A549 (cell line): Measurements from ENCODE around the gene GATA5. TPM values are rescaled to one million over a fixed set of nuclear protein-coding genes. Genes with fewer than 3 reads are reported as not detected.

Source experiments
- ATAC-seq, 2 experiments: fragments of 200-7000 bp in 1 of 2; fragments of >200 bp in 1 of 2; cut with Nextera tagmentation in 1 of 2; cut with Tn5 transposase in 1 of 2; 3 replicates each; pipeline versions ENCODE4 v1.8.0 to v1.9.1; 2018 to 2020; ENCODE audit warnings: mild to moderate bottlenecking in 1 of 2, moderate library complexity in 1 of 2
- CTCF ChIA-PET: fragments of 300-600 bp; sonication (Branson Sonifier 250); formaldehyde crosslinking; extraction: SDS; loops from one replicate; lab custom pipeline; 2021; ENCODE audit warnings: antibody characterized with exemption, inconsistent platforms; lab: Yijun Ruan, JAX
- POLR2A ChIA-PET: fragments of 350-600 bp; formaldehyde crosslinking; extraction: SDS; loops from one replicate; lab custom pipeline; 2021; ENCODE audit warnings: antibody characterized with exemption, inconsistent platforms; lab: Yijun Ruan, JAX
- DNase-seq, 2 experiments: peaks; one replicate each; pipeline versions ENCODE4 v3.0.0 to v3.0.0-alpha.2; 2011 to 2016; ENCODE audit warnings: low read depth in 1 of 2, low spot score in 1 of 2
- FAIRE-seq: peaks from 2 replicates; lab custom pipeline; 2011; peaks lifted over from hg19 to GRCh38; lab: Jason Lieb, UNC
- H3K27ac ChIP-seq, 2 experiments: fragments of >200 bp; sonication (Bioruptor Twin); formaldehyde crosslinking; 3 replicates each; pipeline ENCODE4 v1.5.1; 2016 to 2017
- H3K4me1 ChIP-seq: fragments of >200 bp; sonication (Bioruptor Twin); formaldehyde crosslinking; 3 replicates; pipeline ENCODE4 v1.6.1; 2016
- H3K4me2 ChIP-seq: fragments of >200 bp; sonication (Bioruptor Twin); formaldehyde crosslinking; 3 replicates; pipeline ENCODE4 v1.6.1; 2016
- H3K4me3 ChIP-seq: fragments of >200 bp; sonication (Bioruptor Twin); formaldehyde crosslinking; 3 replicates; pipeline ENCODE4 v1.5.1; 2016
- H3K9me3 ChIP-seq: fragments of >200 bp; sonication (Bioruptor Twin); formaldehyde crosslinking; 3 replicates; pipeline ENCODE4 v1.6.1; 2016
- ATOH8 ChIP-seq: fragments of 250-450 bp; sonication (Bioruptor Pico); IDR thresholded peaks from 2 replicates; pipeline ENCODE4 v1.5.0; 2020; ENCODE audit warnings: low read depth, mild to moderate bottlenecking, moderate library complexity
- CBX2 ChIP-seq: fragments of 200-600 bp; sonication (generic); IDR thresholded peaks from 2 replicates; pipeline ENCODE4 v1.6.1; 2016; ENCODE audit warnings: low read depth, mild to moderate bottlenecking, borderline replicate concordance
- CEBPB ChIP-seq, 2 experiments: fragments of >200 bp in 1 of 2; sonication (Bioruptor Twin) in 1 of 2; formaldehyde crosslinking in 1 of 2; IDR thresholded peaks; 2 replicates each; pipeline ENCODE4 v1.6.1; 2012 to 2016
- CHD4 ChIP-seq: fragments of 200-600 bp; sonication (generic); IDR thresholded peaks from 2 replicates; pipeline ENCODE4 v1.6.1; 2016; ENCODE audit warnings: antibody characterized with exemption, mild to moderate bottlenecking, borderline replicate concordance
- CTCF ChIP-seq: fragments of >200 bp; sonication (Bioruptor Twin); formaldehyde crosslinking; IDR thresholded peaks from 3 replicates; pipeline ENCODE4 v1.5.1; 2016
- EHMT2 ChIP-seq: fragments of 200-600 bp; sonication (generic); IDR thresholded peaks from 2 replicates; pipeline ENCODE4 v1.6.1; 2016; ENCODE audit warnings: antibody characterized with exemption, low read depth, mild to moderate bottlenecking, moderate library complexity
- ELK1 ChIP-seq: fragments of 150-350 bp; IDR thresholded peaks from 2 replicates; pipeline ENCODE4 v1.6.1; 2014; ENCODE audit warnings: low read depth, mild to moderate bottlenecking, low read length
- EP300 ChIP-seq, 2 experiments: fragments of >200 bp; sonication (Bioruptor Twin); formaldehyde crosslinking; IDR thresholded peaks; 2 replicates in 1 of 2; 3 replicates in 1 of 2; pipeline ENCODE4 v1.6.1; 2016 to 2017
- FOSB ChIP-seq: fragments of 250-450 bp; sonication (Bioruptor Pico); IDR thresholded peaks from 2 replicates; pipeline ENCODE4 v1.5.0; 2020; ENCODE audit warnings: mild to moderate bottlenecking, moderate library complexity
- HMGXB4 ChIP-seq: fragments of 250-450 bp; sonication (Bioruptor Pico); IDR thresholded peaks from 2 replicates; pipeline ENCODE4 v1.5.0; 2021; ENCODE audit warnings: mild to moderate bottlenecking, moderate library complexity, borderline replicate concordance
- HOXA7 ChIP-seq: fragments of 250-450 bp; sonication (Bioruptor Pico); IDR thresholded peaks from 2 replicates; pipeline ENCODE4 v1.5.0; 2020; ENCODE audit warnings: mild to moderate bottlenecking, moderate library complexity
- HOXB5 ChIP-seq: fragments of 250-450 bp; sonication (Bioruptor Pico); IDR thresholded peaks from 2 replicates; pipeline ENCODE4 v1.5.0; 2020; ENCODE audit warnings: mild to moderate bottlenecking, moderate library complexity
- JUN ChIP-seq, 2 experiments: fragments of >200 bp; sonication (Bioruptor Twin); formaldehyde crosslinking; IDR thresholded peaks; 2 replicates in 1 of 2; 3 replicates in 1 of 2; pipeline ENCODE4 v1.6.1; 2016 to 2017
- JUNB ChIP-seq: fragments of >200 bp; sonication (Bioruptor Twin); formaldehyde crosslinking; IDR thresholded peaks from 2 replicates; pipeline ENCODE4 v1.6.1; 2016
- KDM1A ChIP-seq: fragments of 200-600 bp; sonication (generic); IDR thresholded peaks from 2 replicates; pipeline ENCODE4 v1.6.1; 2016; ENCODE audit warnings: low read depth, mild to moderate bottlenecking
- KDM5A ChIP-seq: fragments of 200-600 bp; sonication (generic); IDR thresholded peaks from 2 replicates; pipeline ENCODE4 v1.6.1; 2016; ENCODE audit warnings: antibody characterized with exemption, mild to moderate bottlenecking
- NPAS2 ChIP-seq: fragments of 250-450 bp; sonication (Bioruptor Pico); IDR thresholded peaks from 2 replicates; pipeline ENCODE4 v1.8.0; 2022; ENCODE audit warnings: mild to moderate bottlenecking, moderate library complexity, borderline replicate concordance
- NR3C1 ChIP-seq: fragments of >200 bp; sonication (Bioruptor Twin); formaldehyde crosslinking; IDR thresholded peaks from 3 replicates; pipeline ENCODE4 v1.6.1; 2017
- PBX3 ChIP-seq: IDR thresholded peaks from 2 replicates; pipeline ENCODE4 v1.6.1; 2012
- POLR2A ChIP-seq: IDR thresholded peaks from 2 replicates; pipeline ENCODE4 v1.6.1; 2012; ENCODE audit warnings: mild to moderate bottlenecking, low read length
- POLR2AphosphoS2 ChIP-seq: conservative IDR thresholded peaks from 2 replicates; pipeline ENCODE4 v1.6.1; 2012; ENCODE audit warnings: low read length, improper control_type of control experiment, inconsistent platforms
- RCOR1 ChIP-seq: fragments of 150-350 bp; IDR thresholded peaks from 2 replicates; pipeline ENCODE4 v1.6.1; 2014; ENCODE audit warnings: antibody characterized with exemption, low read length, low read depth
- SMC3 ChIP-seq: fragments of >200 bp; sonication (Bioruptor Twin); formaldehyde crosslinking; IDR thresholded peaks from 3 replicates; pipeline ENCODE4 v1.6.1; 2018; ENCODE audit warnings: inconsistent platforms
- TFCP2L1 ChIP-seq: fragments of 250-450 bp; sonication (Bioruptor Pico); IDR thresholded peaks from 2 replicates; pipeline ENCODE4 v1.5.0; 2021; ENCODE audit warnings: mild to moderate bottlenecking
- TP53 ChIP-seq: fragments of 250-450 bp; sonication (Bioruptor Pico); IDR thresholded peaks from 2 replicates; pipeline ENCODE4 v1.5.0; 2021; ENCODE audit warnings: mild to moderate bottlenecking, moderate library complexity
- ZC3H11A ChIP-seq: fragments of 450-650 bp; IDR thresholded peaks from 2 replicates; pipeline ENCODE4 v1.6.1; 2014; ENCODE audit warnings: antibody characterized with exemption, mild to moderate bottlenecking
- ZFP36 ChIP-seq: fragments of 450-650 bp; IDR thresholded peaks from 2 replicates; pipeline ENCODE4 v1.6.1; 2014; ENCODE audit warnings: borderline replicate concordance; ENCODE audit not compliant: partially characterized antibody
- WGBS: methylation state at CpG from one replicate; pipeline ENCODE4 v1.1.6; 2017; ENCODE audit errors: missing lambda C conversion rate; 5-methylcytosine and 5-hydroxymethylcytosine counted together
- polyA plus RNA-seq, 4 experiments: library from polyadenylated mRNA; depleted of rRNA in 3 of 4; stranded (reverse); fragments of >200 nt; fragmentation: RNase III in 1 of 4; extraction: RNeasy Plus Mini Kit Qiagen cat#74134 plus additional on column Dnase treatment in 1 of 4; gene quantifications; 2 replicates in 3 of 4; 3 replicates in 1 of 4; pipeline ENCODE4 v1.2.3, GENCODE V29; 2011 to 2017

The GATA5 gene
- polyA plus RNA-seq, 2 of the 4 experiments (the other 2 are of a cell fraction): 0.21 to 0.72 TPM

- Histone ChIP-seq H3K4me1 (no peaks in the 10 kb centered on the region), H3K9me3 (no peaks in the 10 kb centered on the region), H3K4me3 (no peak overlapping the region), H3K4me2 (no peak overlapping the region), H3K27ac (no peak overlapping the region)
- ChIA-PET POLR2A (interaction anchor here (0.9 kb wide), 1 partner anchor 136 kb away, joined by 3 read pairs; the partner anchor contains the start of gene RPS21), CTCF (interaction anchor here (0.9 to 2.2 kb wide), 5 partner anchors 26 to 269 kb away, joined by 3 to 10 read pairs (median 3); no protein-coding TSS in a partner anchor)
- no peak for TF ChIP-seq POLR2AphosphoS2
- TF ChIP-seq FOSB (CRISPR knock-in tag): no peak
- no peak for TF ChIP-seq NR3C1
- TF ChIP-seq TP53: no peak
- no peak for TF ChIP-seq HOXA7 (CRISPR knock-in tag)
- no peak for TF ChIP-seq EP300 (IDR thresholded peaks at IDR 0.05)
- TF ChIP-seq KDM1A: no peak
- no peak for TF ChIP-seq ELK1
- no peak for TF ChIP-seq PBX3
- TF ChIP-seq SMC3: no peak
- TF ChIP-seq ATOH8 (CRISPR knock-in tag): no peak
- no peak for TF ChIP-seq CHD4
- no peak for TF ChIP-seq CBX2
- no peak for TF ChIP-seq EHMT2
- no peak for TF ChIP-seq JUNB
- TF ChIP-seq POLR2A: no peak
- TF ChIP-seq HOXB5 (CRISPR knock-in tag): no peak
- TF ChIP-seq JUN (IDR thresholded peaks at IDR 0.05): no peak
- TF ChIP-seq HMGXB4: no peak
- ATAC-seq (no peak), FAIRE-seq (no peak), DNase-seq (no peak)
- 55% methylated on average over 12 of the region's 18 CpGs for WGBS
Measured at GRCh38 chr20:62522748-62523396, 47.1 kb upstream of the GATA5 start.

- Histone ChIP-seq H3K4me1 (no peaks in the 10 kb centered on the region), H3K9me3 (no peaks in the 10 kb centered on the region), H3K27ac (no peak overlapping the region), H3K4me2 (no peak overlapping the region), H3K4me3 (no peak overlapping the region)
- POLR2A ChIA-PET: no interaction called here
- TF ChIP-seq CTCF: no peak
- TF ChIP-seq CEBPB (IDR thresholded peaks at IDR 0.05): no peak
- no peak for TF ChIP-seq ZC3H11A
- no peak for TF ChIP-seq HMGXB4
- TF ChIP-seq NPAS2: no peak
- TF ChIP-seq ZFP36: no peak
- TF ChIP-seq TFCP2L1 (CRISPR knock-in tag): no peak
- no peak for TF ChIP-seq KDM5A
- no peak for TF ChIP-seq RCOR1
- ATAC-seq: no peak
- no peak for DNase-seq
- no peak for FAIRE-seq
- WGBS: 53% methylated on average over 13 of the region's 13 CpGs
- CTCF ChIA-PET: interaction anchor here (0.6 kb wide), 1 partner anchor 174 kb away, joined by 3 read pairs; no protein-coding TSS in a partner anchor
Measured at GRCh38 chr20:62519826-62520225, 44.0 kb upstream of the GATA5 start.
